BJ (cell line): Measurements from ENCODE around the gene MAGI1. TPM values are rescaled to one million over a fixed set of nuclear protein-coding genes. Genes with fewer than 3 reads are reported as not detected.
A peak's percentile ranks its signal among the peaks of the same experiment; 100 is the strongest.
"Not testable (repeated sequence)": the region's sequence is repeated elsewhere in the genome, so short reads cannot be mapped to it uniquely, and the experiment has no call there.

Experiments used
- CTCF ChIA-PET: fragments of 350-600 bp; formaldehyde crosslinking; extraction: SDS; loops from one replicate; lab custom pipeline; 2021; ENCODE audit warnings: antibody characterized with exemption, inconsistent platforms; lab: Yijun Ruan, JAX
- POLR2A ChIA-PET: fragments of 300-600 bp; sonication (Branson Sonifier 250); formaldehyde crosslinking; extraction: SDS; loops from one replicate; lab custom pipeline; 2021; ENCODE audit warnings: antibody characterized with exemption; lab: Charles Lee
- DNase-seq: peaks from one replicate; pipeline ENCODE4 v3.0.0-alpha.2; 2011; ENCODE audit warnings: low read depth
- H3K27me3 ChIP-seq: 2 replicates; pipeline ENCODE4 v1.6.0; 2011; ENCODE audit warnings: low read length; ENCODE audit not compliant: control insufficient read depth, insufficient read depth
- H3K36me3 ChIP-seq: 2 replicates; pipeline ENCODE4 v1.5.1; 2011; ENCODE audit warnings: low read length; ENCODE audit not compliant: control insufficient read depth, insufficient read depth
- H3K4me3 ChIP-seq: 2 replicates; pipeline ENCODE4 v1.5.1; 2011; ENCODE audit warnings: low read depth, mild to moderate bottlenecking, control low read depth, low read length
- CTCF ChIP-seq: IDR thresholded peaks from 2 replicates; pipeline ENCODE4 v1.5.1; 2011; ENCODE audit warnings: low read depth, mild to moderate bottlenecking, control low read depth, inconsistent platforms, low read length, moderate library complexity; ENCODE audit not compliant: insufficient read depth
- polyA plus RNA-seq: library from polyadenylated mRNA; depleted of rRNA; stranded (reverse); fragments of >200 nt; gene quantifications from 2 replicates; pipeline ENCODE4 v1.2.3, GENCODE V29; 2011

Gene MAGI1
- polyA plus RNA-seq, 1 experiment, result 14.4 TPM

- no peak for TF ChIP-seq CTCF
- DNase-seq, result no peak
- ChIA-PET CTCF (interaction anchor here (0.7 to 1.5 kb wide), 3 partner anchors 11 to 91 kb away, joined by 3 to 6 read pairs (median 5); no protein-coding TSS in a partner anchor), POLR2A (no interaction called here)
- Histone ChIP-seq H3K4me3 (no peak overlapping the region), H3K36me3 (no peaks in the 10 kb centered on the region), H3K27me3 (no peaks in the 10 kb centered on the region)
Measured at GRCh38 chr3:66048051-66048395, 9.3 kb upstream of the MAGI1 start.

DNA sequence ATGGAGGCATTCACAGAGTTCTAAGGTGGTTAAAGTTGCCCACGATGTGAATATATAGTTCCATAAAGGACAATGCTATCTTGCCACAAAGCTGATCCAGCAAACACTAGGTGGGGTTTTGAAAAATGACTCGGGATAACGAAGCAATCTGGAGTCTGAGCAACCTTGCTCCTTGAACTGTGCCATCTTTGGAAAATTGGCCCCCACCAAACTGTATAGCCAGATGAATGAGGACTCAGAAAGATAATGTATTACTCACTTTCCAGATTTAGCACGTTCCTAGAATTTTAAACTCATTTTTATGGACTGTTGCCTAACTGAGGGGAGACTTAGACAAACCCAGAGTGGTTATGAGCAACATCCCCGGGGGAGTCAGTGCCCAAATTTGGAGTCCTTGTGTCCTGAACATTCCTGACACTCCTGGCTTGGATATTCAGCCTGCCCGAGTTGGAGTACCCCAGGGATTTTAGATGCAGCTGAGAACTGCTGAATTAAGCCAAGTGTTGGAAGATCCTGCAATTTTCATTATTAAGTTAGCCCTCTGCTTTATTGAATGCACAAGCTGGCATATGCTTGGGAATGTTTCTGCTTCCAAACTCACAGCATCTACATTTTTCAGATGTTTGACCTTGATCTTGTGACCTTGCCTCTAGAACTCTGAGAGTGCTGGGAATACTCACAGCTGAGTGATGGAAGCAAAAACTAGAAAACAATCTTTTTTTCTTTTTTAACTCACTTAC is 8.8 kb upstream of the MAGI1 start:
- peak; percentile 79 for DNase-seq
- CTCF ChIA-PET, result interaction anchor here (1.4 to 1.5 kb wide), 2 partner anchors 11 to 91 kb away, joined by 5 to 6 read pairs; no protein-coding TSS in a partner anchor
- H3K4me3 ChIP-seq, result no peak overlapping the region
- POLR2A ChIA-PET, result no interaction called here
- no peaks in the 10 kb centered on the region for H3K36me3 ChIP-seq
- H3K27me3 ChIP-seq, result no peaks in the 10 kb centered on the region
- peak; percentile 34 for TF ChIP-seq CTCF

DNA sequence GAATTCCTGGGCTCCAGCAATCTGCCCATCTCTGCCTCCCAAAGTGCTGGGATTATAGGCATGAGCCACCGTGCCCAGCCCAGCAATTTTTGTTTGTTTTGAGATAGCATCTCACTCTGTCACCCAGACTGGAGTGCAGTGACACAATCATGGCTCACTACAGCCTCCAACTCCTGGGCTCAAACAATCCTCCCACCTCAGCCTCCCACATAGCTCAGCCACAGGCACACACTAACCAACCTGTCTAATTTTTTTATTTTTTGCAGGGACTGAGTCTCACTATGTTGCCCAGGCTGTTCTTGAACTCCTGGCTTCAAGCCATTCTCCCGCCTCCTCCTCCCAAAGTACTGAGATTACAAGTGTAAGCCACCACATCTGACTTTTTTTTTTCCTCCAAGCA is 7.6 kb upstream of the MAGI1 start:
- CTCF ChIA-PET, H3K36me3 ChIP-seq, H3K4me3 ChIP-seq, POLR2A ChIA-PET, DNase-seq, H3K27me3 ChIP-seq: not testable (repeated sequence)

DNA sequence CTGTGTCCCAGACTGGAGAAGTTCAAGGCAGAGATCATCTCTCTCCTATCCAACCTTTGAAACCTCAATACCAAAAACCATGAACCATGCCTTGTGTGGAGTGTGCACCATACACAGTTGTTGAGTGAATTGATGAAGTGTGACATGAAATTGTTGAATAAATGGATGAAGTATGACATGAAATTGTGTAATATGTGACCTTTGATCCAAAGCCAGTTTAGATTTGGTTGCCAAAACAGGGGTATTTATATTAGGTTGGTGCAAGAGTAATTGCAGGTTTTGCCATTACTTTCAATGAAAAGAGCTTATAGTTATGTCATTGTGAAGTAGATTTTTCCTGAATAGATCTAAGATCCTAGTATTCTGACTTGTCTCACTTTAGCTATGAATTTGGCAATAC is 3.1 kb upstream of the MAGI1 start:
- POLR2A ChIA-PET, result interaction anchor here (0.6 kb wide), 1 partner anchor 12 kb away, joined by 3 read pairs; no protein-coding TSS in a partner anchor
- H3K36me3 ChIP-seq, result no peaks in the 10 kb centered on the region
- no peaks in the 10 kb centered on the region for H3K27me3 ChIP-seq
- no peak for TF ChIP-seq CTCF
- CTCF ChIA-PET, result interaction anchor here (0.6 to 1.7 kb wide), 3 partner anchors 50 to 666 kb away, joined by 3 to 5 read pairs (median 3); no protein-coding TSS in a partner anchor
- no peak for DNase-seq
- no peak overlapping the region for H3K4me3 ChIP-seq

DNA sequence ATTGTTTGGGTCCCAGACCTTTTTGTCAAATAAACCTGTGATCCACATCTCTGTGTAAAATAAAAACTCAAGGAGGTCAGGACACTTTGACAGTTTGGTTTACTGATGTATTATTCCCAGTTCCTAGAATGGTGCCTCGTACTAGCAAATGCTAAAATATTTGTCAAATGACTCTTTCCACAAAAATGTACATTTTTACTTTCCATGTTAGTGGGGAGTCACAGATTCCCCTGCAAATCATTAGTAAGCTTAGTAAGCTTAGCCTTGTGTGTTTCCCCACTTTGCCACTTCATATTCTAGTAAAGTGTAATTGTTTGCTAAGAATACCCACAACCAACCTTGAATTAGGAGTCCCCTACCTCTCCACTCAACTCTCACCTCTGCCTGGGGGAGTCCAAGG is 2.4 kb upstream of the MAGI1 start:
- Histone ChIP-seq H3K27me3 (no peaks in the 10 kb centered on the region), H3K4me3 (no peak overlapping the region), H3K36me3 (no peaks in the 10 kb centered on the region)
- ChIA-PET POLR2A (interaction anchor here (0.6 kb wide), 1 partner anchor 11 kb away, joined by 3 read pairs; no protein-coding TSS in a partner anchor), CTCF (interaction anchor here (0.6 to 2.3 kb wide), 3 partner anchors 96 to 665 kb away, joined by 3 to 8 read pairs (median 3); no protein-coding TSS in a partner anchor)
- DNase-seq, result peak; percentile 57
- TF ChIP-seq CTCF, result no peak

- H3K36me3 ChIP-seq, result no peaks in the 10 kb centered on the region
- ChIA-PET CTCF (interaction anchor here (2.3 kb wide), 1 partner anchor 98 kb away, joined by 8 read pairs; no protein-coding TSS in a partner anchor), POLR2A (no interaction called here)
- H3K4me3 ChIP-seq, result peak overlapping the region; percentile 51
- no peak for TF ChIP-seq CTCF
- no peak for DNase-seq
- no peaks in the 10 kb centered on the region for H3K27me3 ChIP-seq
Measured at GRCh38 chr3:66039590-66039887, 821 bp upstream of the MAGI1 start.
